MG63 (cell line): Measurements from ENCODE around the gene CHD5. TPM values are rescaled to one million over a fixed set of nuclear protein-coding genes. Genes with fewer than 3 reads are reported as not detected.

Source experiments
- DNase-seq: peaks from one replicate; pipeline ENCODE4 v3.0.0-alpha.2; 2020
- H3K27me3 ChIP-seq: fragments of 250-450 bp; sonication (Bioruptor Pico); 2 replicates; pipeline ENCODE4 v1.5.1; 2020; ENCODE audit warnings: mild to moderate bottlenecking, moderate library complexity
- H3K36me3 ChIP-seq: fragments of 250-450 bp; sonication (Bioruptor Pico); 2 replicates; pipeline ENCODE4 v1.5.1; 2020; ENCODE audit warnings: mild to moderate bottlenecking, moderate library complexity
- H3K4me3 ChIP-seq: fragments of 250-450 bp; sonication (Bioruptor Pico); 2 replicates; pipeline ENCODE4 v1.5.1; 2020; ENCODE audit warnings: mild to moderate bottlenecking, moderate library complexity
- H3K9me3 ChIP-seq: fragments of 250-450 bp; sonication (Bioruptor Pico); 2 replicates; pipeline ENCODE4 v1.5.1; 2020; ENCODE audit warnings: mild to moderate bottlenecking, moderate library complexity
- total RNA-seq: library from RNA; depleted of rRNA; stranded (reverse); fragments of >200 nt; shearing (Covaris generic); gene quantifications from 2 replicates; pipeline ENCODE4 v1.2.3, GENCODE V29; 2014; ENCODE audit warnings: low replicate concordance

The CHD5 gene
- total RNA-seq, 1 experiment from 2014 or later: 0.23 TPM

DNA sequence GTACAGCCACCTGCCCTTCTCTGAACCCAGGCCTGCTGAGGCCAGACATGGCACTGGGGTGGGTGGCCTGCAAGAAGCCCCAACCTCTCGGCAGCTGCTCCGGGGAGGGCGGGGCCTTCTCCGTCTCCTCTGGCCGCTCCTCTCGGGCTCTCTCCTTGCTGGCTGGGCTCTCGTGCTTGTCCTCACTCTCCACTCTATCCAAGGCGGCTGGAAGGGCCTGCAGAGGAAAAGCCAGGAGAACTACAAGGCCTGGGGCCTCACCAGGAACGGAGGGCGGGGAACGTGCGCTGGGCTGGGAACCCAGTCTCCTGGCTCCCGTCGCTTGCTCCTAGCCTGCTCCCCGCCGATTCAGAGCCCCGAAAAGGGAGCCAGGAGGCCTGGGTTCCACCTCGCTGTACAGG is 59.1 kb downstream of the CHD5 start:
- H3K9me3 ChIP-seq: peaks cover 12% of the 10 kb centered on the region
- no peaks in the 10 kb centered on the region for H3K36me3 ChIP-seq
- no peak overlapping the region for H3K4me3 ChIP-seq
- DNase-seq: no peak
- H3K27me3 ChIP-seq: no peaks in the 10 kb centered on the region

DNA sequence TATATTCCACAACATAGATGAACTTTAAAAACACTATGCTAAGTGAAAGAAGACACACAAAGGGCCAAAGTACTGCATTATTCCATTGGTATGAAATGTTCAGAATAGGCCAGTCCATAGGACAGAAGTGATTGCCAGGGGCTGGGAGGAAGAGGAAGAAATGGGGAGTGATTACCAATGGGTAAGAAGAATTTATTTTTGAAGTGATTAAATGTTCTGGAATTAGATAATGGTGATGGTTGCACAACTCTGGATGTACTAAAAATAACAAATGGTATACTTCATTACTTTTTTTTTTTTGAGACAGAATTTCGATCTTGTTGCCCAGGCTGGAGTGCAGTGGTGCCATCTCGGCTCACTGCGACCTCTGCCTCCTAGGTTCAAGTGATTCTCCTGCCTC is 61.7 kb downstream of the CHD5 start:
- Histone ChIP-seq H3K36me3 (no peaks in the 10 kb centered on the region), H3K27me3 (no peaks in the 10 kb centered on the region), H3K9me3 (peaks cover 12% of the 10 kb centered on the region), H3K4me3 (no peak overlapping the region)
- no peak for DNase-seq

DNA sequence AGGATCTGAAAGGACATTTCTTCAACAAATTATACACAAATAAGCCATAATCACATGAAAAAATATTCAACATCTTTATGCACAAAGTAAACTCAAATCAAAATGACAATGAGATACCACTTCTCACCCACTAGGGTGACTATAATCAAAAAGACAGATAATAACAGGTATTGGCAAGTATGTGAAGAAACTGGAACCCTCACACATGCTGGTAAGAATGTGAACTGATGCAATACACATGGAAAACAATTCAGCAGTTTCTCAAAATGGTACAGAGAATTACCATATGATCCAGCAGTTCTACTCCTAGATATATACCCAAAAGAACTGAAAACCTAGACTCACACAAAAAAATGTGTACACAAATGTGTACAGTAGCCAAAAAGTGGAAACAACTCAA is 62.5 kb downstream of the CHD5 start:
- no peak for DNase-seq
- Histone ChIP-seq H3K9me3 (peaks cover 12% of the 10 kb centered on the region), H3K27me3 (no peaks in the 10 kb centered on the region), H3K4me3 (no peak overlapping the region), H3K36me3 (no peaks in the 10 kb centered on the region)

DNA sequence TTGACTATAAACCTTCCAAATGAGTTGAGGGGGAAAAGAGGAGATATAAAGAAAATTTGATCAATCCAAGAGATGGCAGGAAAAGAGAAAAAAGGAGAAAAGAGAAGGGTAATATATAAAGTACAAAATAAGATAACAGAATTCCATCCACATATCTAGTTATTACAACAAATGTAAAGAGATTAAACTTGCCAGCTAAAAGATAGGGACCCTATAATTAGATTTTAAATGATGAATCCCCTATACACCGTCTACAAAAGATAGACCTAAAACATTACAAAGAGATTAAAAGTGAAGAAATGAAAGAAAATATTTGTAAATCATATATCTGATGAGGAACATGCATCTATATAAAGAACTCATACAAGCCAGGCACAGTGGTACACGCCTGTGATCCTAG is 63.1 kb downstream of the CHD5 start:
- Histone ChIP-seq H3K4me3 (no peak overlapping the region), H3K36me3 (no peaks in the 10 kb centered on the region), H3K9me3 (peaks cover 12% of the 10 kb centered on the region), H3K27me3 (no peaks in the 10 kb centered on the region)
- DNase-seq: no peak

DNA sequence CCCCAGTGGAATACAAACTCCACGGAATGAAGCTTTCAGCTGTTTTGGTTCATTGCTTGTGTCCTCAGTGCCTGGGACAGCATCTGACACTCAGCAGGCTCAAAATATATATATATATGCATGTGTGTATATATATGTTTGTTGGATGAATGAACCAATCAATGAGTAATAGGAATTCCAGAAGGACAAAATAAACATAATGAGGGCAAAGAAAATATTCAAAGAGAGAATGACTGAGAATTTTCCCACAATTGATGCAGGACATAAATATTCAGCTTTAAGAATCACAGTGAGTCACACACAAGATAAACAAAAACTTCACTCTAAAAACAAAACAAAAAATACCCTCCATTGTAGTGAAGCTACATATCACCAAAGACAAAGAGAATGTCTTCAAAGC is 64.0 kb downstream of the CHD5 start:
- H3K4me3 ChIP-seq: no peak overlapping the region
- no peaks in the 10 kb centered on the region for H3K36me3 ChIP-seq
- no peaks in the 10 kb centered on the region for H3K27me3 ChIP-seq
- no peak for DNase-seq
- peaks cover 12% of the 10 kb centered on the region for H3K9me3 ChIP-seq

DNA sequence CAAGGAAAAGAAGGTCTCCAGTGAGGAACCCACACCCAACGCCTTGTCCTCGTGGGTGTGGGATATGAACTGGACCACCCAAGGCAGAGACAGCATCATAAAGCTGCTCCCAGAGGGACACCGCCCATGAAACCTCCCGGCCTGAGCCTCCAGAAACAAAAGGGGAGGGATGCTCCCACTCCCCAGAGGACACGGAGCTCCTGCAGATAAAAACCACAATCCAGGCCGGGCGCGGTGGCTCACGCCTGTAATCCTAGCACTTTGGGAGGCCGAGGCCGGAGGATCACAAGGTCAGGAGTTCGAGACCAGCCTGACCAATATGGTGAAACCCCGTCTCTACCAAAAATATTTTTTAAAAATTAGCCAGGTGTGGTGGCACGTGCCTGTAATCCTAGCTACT is 66.4 kb downstream of the CHD5 start:
- Histone ChIP-seq H3K36me3 (no peaks in the 10 kb centered on the region), H3K27me3 (no peaks in the 10 kb centered on the region), H3K9me3 (peaks cover 12% of the 10 kb centered on the region), H3K4me3 (no peak overlapping the region)
- no peak for DNase-seq

DNA sequence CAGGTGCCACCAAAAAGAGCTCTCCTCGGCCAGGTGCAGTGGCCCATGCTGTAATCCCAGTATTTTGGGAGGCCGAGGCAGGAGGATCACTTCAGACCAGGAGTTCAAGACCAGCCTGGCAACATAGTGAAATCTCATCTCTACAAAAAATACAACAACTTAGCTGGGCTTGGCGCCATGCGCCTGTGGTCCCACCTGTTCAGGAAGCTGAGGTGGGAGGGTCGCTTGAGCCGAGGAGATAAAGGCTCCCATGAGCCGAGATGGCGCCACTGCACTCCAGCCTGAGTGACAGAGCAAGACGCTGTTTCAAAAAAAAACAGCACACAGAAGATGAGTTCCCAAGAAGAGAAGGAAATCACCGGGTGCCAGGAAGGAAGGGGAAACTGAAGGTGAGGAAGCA is 67.0 kb downstream of the CHD5 start:
- no peak for DNase-seq
- H3K36me3 ChIP-seq: no peaks in the 10 kb centered on the region
- no peaks in the 10 kb centered on the region for H3K27me3 ChIP-seq
- peaks cover 12% of the 10 kb centered on the region for H3K9me3 ChIP-seq
- no peak overlapping the region for H3K4me3 ChIP-seq

DNA sequence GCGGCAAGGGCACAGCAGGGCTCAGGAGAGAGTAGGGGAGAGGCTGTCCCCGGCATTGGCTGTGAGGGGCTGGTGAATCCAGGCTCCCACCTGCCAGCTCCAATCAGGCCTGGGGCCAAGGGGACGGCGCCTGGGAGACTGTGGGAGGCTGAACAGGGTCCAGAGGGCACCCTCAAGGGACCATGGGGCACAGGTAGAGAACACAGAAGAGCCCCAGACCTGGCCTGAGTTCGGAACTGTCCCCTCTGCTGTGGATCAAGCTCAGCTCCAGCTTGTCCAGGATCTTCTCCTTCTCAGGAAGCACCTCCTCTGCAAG is 67.5 kb downstream of the CHD5 start:
- peaks cover 12% of the 10 kb centered on the region for H3K9me3 ChIP-seq
- no peak for DNase-seq
- no peak overlapping the region for H3K4me3 ChIP-seq
- no peaks in the 10 kb centered on the region for H3K27me3 ChIP-seq
- H3K36me3 ChIP-seq: no peaks in the 10 kb centered on the region

DNA sequence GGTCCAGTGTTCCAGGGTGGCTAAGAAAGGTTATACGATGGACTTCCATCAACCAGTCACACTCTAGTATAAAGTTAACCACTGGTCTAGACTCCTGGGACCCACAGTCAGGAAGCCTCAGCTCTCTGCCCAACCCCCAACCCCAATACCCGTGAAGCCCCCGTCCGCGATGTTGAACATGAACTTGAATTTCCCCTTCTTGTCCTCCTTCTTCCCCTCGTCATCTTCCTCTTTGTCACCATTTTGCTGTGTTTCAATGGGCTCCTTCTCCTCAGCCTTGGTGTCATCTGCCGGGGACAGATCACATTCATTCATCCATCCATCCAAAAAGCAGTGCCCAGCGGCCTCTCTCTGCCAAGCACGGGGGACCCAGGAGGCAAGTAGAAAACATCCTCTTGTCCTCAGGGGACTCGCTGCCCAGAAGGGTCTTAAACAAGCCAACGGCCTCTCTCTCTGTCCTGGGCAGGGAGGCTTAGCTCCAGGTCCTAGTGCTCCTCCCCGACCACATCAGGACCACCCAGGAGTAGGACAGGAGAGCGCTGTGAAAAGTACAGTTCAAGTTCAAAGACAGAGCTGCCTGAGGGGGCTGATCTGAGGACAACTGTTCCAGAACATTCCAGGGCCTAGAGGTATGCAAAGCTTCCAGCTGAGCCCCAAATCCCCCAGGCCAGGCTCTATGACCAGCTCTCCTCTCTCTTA is 68.0 kb downstream of the CHD5 start:
- Histone ChIP-seq H3K9me3 (peaks cover 7% of the 10 kb centered on the region), H3K36me3 (no peaks in the 10 kb centered on the region), H3K4me3 (no peak overlapping the region), H3K27me3 (no peaks in the 10 kb centered on the region)
- no peak for DNase-seq

DNA sequence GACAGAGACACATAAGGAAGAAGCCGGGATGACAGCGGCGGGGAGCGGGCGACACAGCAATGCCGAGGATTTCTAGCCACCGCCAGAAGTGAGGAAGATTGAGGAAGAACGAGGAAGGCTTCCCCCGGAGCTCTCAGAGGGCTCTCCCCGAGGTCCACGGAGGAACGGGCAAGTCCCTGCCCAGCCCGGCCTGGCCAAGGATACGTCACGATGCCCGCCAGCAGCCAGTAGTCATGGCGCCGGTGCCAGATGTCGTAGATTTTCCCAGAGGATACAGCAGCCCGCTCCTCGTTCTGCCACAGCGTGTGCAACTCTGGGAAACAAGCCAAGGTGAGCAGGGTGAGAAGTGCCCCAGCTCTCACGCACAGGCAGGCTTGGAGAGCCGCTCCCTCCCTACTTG is 68.5 kb downstream of the CHD5 start:
- Histone ChIP-seq H3K9me3 (peaks cover 1% of the 10 kb centered on the region), H3K36me3 (no peaks in the 10 kb centered on the region), H3K4me3 (no peak overlapping the region), H3K27me3 (no peaks in the 10 kb centered on the region)
- peak; percentile 13 for DNase-seq

DNA sequence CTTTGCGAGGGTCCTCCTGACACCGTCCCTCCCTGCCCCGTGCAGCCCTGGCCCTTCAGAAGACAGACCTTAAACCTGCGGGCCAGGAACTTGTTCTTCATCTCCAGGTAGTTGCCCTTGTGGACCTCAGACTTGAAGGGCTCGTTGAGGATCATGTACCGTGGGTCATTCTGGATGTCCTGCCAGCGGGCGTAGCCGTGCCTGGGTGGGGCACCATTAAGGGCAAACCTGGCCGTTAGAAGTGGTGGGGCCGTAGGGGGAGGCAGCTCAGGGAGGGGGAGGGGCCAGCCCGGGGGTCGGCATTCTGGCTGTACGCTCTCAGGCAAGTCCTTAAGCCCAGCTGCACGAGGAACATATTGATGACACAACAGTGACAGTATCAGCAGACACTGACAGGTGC is 69.8 kb downstream of the CHD5 start:
- no peaks in the 10 kb centered on the region for H3K27me3 ChIP-seq
- H3K36me3 ChIP-seq: no peaks in the 10 kb centered on the region
- no peak for DNase-seq
- H3K4me3 ChIP-seq: no peak overlapping the region
- no peaks in the 10 kb centered on the region for H3K9me3 ChIP-seq

DNA sequence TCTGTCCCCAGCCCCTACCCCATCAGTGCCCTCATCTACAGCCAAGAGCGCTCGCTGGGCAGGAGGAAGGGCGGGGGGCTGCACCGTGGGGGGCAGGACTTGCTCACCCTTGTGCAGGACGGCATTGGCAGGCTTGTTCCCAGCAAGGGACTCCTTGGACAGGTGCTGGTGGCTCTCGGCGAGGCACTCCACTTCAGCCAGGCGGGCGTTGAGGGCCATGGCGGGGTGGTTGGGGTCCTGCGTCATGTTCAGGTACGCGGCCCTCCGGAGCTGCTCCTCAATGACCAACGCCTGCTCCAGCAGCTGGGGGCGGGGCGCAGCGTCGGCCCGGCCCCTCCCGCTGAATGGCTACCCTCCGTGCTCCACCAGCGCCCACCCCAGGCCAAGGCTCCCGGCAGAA is 70.4 kb downstream of the CHD5 start:
- no peak for DNase-seq
- Histone ChIP-seq H3K9me3 (no peaks in the 10 kb centered on the region), H3K36me3 (no peaks in the 10 kb centered on the region), H3K27me3 (no peaks in the 10 kb centered on the region), H3K4me3 (no peak overlapping the region)

DNA sequence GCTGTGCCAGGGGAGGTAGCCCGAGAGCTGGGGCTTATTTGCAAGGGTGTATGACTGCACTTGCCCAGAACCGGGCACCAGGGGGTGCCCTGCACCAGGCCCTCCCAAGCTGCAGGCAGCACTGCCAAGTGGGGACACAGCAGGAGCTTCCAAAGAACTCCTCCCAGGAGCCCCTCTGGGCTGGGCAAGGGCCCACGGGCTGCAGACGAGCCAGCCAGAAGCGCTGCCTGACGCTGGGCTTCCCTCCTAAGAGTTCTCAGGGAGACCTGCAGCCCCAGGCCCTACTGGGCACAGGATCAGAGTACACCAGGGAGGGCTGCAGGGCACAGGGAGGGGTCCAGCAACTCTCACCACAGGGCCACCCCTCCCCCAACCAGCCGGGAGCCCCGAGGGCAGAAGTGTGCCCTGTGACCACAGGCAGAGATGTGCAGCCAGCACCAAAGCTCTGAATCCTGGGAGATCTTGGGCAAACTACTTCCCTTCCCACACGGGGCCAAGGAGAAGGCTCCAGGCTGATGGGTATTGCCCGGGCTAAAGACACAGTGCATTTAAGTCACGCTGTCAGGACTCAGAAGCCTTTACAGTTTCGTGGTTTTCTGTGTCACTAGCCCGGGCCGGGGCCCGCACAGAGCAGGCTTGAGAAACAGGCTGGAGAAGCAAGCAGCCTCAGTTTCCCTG is 71.0 kb downstream of the CHD5 start:
- no peak overlapping the region for H3K4me3 ChIP-seq
- no peaks in the 10 kb centered on the region for H3K9me3 ChIP-seq
- DNase-seq: peak; percentile 57
- H3K36me3 ChIP-seq: no peaks in the 10 kb centered on the region
- H3K27me3 ChIP-seq: no peaks in the 10 kb centered on the region

DNA sequence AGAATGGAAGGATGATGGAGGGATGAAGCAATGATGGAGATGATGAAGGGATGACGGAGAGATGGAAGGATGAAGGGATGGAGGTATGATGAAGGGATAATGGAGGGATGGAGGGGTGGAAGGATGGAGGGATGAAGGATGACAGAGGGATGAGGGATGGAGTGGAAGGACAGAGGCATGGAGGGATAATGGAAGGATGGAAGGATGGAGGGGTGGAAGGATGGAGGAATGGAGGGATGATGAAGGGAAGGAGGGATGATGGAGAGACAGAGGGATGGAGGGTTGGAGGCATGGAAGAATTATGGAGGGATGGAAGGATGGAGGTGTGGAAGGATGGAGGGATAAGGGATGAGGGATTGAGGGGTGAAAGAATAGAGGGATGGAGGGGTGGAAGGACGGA is 71.6 kb downstream of the CHD5 start:
- Histone ChIP-seq H3K4me3 (no peak overlapping the region), H3K27me3 (no peaks in the 10 kb centered on the region), H3K9me3 (no peaks in the 10 kb centered on the region), H3K36me3 (no peaks in the 10 kb centered on the region)
- no peak for DNase-seq

DNA sequence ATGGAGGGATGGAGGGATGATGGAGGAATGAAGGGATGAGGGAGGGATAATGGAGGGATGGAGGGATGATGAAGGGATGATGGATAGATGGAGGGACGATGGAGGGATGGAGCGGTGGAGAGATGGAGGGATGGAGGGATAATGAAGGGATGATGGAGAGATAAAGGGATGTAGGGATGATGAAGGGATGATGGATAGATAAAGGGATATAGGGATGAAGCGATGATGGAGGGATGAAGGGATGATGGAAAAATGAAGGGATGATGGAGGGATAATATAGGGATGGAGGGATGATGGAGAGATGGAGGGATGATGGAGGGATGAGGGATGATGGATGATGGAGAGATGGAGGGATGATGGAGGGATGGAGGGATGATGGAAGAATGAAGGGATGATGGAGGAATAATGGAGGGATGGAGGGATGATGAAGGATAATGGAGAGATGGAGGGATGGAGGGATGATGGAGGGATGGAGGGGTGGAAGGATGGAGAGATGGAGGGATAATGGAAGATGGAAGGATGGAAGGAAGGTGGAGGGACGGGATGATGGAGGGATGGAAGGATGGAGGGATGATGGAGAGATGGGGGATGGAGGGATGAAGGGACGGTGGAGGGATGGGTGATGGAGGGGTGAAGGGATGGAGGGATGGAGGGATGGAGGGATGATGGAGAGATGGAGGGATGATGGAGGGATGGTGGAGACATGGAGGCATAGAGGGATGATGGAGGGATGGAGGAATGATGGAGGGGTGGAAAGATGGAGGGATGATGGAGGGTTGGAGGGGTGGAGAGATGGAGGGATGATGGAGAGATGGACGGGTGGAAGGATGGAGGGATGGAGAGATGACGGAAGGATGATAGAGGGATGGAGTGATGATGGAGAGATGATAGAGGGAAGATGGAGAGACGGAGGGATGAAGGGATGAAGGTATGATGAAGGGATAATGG is 72.4 kb downstream of the CHD5 start:
- Histone ChIP-seq H3K9me3 (no peaks in the 10 kb centered on the region), H3K27me3 (no peaks in the 10 kb centered on the region), H3K4me3 (no peak overlapping the region), H3K36me3 (no peaks in the 10 kb centered on the region)
- no peak for DNase-seq

DNA sequence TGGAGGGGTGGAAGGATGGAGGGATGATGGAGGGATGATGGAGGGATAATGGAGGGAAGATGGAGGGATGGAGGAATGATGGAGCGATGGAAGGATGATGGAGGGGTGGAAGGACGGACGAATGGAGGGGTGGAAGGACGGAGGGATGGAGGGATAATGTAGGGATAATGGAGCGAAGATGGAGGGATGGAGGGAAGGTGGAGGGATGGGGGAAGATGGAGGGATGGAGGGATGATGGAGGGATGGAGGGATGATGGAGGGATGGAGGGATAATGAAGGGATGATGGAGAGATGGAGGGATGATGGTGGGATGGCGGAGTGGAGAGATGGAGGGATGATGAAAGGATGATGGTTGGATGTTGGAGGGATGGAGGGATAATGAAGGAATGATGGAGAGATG is 73.1 kb downstream of the CHD5 start:
- no peak for DNase-seq
- Histone ChIP-seq H3K9me3 (no peaks in the 10 kb centered on the region), H3K4me3 (no peak overlapping the region), H3K36me3 (no peaks in the 10 kb centered on the region), H3K27me3 (no peaks in the 10 kb centered on the region)

DNA sequence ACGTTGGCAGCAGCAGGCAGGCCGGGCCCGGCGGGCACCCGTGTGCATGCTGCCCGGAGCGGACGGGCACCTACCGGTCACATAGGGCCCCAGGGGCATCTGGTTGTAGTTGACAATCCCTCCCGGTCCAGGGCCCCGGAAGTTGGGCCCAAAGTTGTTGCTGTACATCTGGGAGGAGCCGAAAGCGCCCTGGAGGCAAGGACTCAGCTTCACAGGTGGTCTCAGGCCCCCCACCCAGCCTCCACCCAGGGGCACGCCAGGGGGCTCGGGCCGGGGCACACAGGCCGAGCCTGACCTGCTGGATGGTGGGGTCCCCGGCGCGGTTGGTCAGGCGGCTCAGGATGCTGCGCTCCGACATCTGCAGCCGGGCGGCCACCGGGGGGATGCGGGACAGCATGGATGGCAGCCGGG is 73.8 kb downstream of the CHD5 start:
- Histone ChIP-seq H3K9me3 (no peaks in the 10 kb centered on the region), H3K36me3 (no peaks in the 10 kb centered on the region), H3K27me3 (no peaks in the 10 kb centered on the region), H3K4me3 (no peak overlapping the region)
- no peak for DNase-seq
